Stimulated activated CD4-positive, alpha-beta T cell treated with anti-CD3 and anti-CD28 coated beads, Interleukin-1b, Interleukin-23, amount 100 ng/mL, for 1 hour (primary cell): ENCODE data around the gene MSH5.
A peak's percentile ranks its signal among the peaks of the same experiment; 100 is the strongest.
"Not testable (repeated sequence)": the region's sequence is repeated elsewhere in the genome, so short reads cannot be mapped to it uniquely, and the experiment has no call there.

Source experiments
- DNase-seq, 2 donors: peaks; one replicate each; pipeline ENCODE4 v3.0.0-alpha.2; 2020; ENCODE audit warnings: low read depth in 2 of 2

Gene MSH5

DNA sequence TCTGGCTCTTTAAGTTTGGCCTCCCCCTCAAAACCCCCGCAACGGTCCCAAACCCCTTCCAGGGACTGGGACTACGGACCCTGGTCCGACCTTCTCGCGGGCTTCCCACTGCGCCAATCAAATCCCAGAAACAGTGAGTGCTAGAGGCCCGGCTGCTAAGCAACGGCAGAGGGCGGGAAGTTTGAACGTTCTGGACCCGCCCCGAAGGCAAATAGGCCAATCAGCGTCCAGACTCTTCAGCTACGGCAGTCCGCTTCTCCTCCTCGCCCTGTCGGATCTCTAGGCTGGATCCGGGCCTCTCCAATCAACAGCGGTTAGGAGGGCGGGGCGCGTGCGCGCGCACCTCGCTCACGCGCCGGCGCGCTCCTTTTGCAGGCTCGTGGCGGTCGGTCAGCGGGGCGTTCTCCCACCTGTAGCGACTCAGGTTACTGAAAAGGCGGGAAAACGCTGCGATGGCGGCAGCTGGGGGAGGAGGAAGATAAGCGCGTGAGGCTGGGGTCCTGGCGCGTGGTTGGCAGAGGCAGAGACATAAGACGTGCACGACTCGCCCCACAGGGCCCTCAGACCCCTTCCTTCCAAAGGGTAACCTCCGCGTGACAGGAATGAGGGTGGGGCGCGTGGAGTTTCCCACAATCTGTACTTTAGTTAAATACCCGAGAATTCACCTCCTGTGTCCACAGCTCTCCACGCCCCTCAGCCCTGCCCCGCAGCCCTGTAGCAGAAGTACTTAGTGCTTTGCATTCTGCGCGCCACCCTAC lies at the start of gene MSH5:
TSS of gene MSH5 (plus strand) at position 367 of the 758 bp plus-strand sequence. CDS start 462 bp downstream, outside the sequence.
- peak; percentile 87 to 88 for DNase-seq

DNA sequence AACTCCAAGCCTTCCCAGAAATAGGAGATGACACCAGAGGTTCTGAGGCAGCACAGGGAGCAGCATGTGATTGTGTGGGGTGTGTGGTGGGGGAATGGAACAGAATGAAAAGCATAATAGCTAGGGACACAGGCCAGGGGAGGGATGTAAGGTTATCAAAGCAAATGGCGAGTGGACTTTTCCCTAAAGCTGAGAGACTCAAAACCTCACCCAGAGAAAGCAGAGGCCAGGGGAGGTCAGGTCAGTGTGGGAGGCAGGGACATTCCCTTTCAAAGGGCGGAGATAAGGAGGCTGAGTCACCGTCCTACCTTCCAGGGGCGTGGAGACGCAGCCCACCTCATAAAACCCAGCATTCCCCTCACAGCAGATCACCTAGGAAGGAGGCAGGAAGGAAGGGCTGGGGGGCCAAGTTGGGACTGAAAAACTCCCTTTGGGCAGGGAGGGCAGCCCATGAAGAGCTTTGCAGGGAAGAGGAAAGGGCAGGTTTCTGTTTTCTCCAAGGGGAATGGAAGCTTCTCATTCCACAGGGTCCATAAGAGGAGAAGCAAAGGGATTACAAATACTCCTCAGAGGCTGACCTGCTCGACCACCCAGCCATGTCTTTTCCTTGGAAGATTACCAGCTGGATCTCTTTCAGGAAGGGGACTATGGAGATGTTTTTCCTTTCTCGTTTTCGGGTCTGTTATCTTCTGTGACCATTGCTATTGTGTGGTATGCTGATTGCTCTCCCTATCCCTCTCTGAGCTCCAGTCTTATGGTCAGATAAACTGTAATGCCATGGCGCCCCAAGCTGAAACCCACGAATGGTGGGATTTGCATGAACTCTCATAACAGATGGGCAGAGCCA lies 49.4 kb upstream of the MSH5 start:
- DNase-seq = no peak

DNA sequence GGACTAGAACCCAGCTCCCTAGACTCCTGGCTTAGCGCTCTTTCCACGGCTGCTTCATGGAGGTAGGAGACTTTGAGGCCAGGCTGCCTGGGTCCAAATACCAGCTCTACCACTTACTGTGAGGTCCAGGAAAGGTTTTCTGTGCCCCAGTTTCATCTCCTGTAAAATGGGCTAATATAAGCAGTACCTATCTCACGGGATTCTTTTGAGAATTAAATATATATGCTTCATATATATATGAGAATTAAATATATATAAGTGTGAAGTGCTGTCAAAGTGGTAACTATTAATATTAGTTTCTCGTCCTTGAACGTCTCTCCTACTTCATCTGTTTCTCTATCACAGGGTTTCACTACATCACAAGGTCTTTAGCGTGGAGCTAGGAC lies 48.7 kb upstream of the MSH5 start:
- no peak for DNase-seq

DNA sequence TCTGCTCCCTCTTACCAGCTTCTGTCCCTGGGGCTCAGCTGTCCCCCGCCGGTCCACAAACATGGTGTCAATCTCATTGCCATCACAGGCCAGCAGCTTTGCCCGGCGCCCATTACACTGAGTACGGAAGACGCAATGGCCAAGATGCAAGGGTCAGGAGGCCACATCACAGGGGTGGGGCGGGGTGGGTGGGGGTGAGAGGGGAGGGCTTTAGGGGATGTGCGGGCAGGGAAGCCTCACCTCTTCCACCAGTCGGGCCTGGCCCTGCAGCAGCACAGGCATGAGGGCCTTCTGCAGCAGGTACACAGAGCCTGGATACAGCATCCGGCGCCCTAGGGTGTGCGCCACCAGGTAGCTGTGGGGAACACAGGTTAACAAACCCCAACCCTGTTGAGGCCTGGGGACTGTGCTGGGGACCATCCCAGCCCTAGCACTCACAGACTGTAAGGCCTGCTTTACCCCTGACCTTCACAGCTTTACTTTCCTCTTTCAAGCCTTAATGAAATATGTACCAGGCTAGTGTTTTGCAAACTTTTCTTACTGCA lies 48.2 kb upstream of the MSH5 start:
- no peak for DNase-seq

DNA sequence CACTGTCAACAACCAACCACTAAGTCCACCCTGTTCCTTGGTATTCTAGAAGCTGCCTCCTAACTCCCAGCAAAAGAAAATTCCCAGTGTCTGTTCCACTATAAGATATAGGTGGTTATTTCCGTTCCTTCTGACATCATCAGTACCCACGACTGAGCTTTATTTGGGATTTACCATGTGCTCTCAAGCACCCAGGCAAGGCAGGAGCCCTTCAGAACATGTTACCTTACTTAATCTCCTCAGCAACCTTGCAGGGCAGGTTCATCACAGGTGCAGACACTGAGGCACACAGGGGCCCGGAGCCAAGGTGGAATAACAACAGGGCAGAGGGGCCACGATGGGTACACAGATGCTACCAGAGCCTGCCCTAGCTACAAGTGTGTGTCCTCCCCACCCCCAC lies 47.5 kb upstream of the MSH5 start:
- no peak for DNase-seq

DNA sequence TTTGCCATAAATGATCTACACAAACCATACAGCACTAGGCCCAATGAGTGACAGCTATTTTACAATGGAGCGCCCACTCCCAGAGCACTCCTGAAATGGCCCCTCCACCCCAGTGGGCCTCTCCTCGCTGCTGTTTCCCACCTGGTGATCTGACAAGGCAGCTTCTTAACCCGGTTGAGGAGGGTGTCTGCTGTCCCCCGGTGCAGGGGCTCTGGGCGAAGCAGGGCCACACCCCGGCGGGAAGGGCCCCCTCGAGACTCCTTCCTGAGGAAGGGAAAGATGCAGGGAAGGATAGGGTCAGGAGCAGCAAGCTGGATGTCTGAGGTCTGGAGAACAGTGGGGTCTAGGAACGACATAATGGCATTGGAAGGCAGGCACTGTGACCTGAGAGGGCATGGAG lies 46.9 kb upstream of the MSH5 start:
- DNase-seq = no peak

DNA sequence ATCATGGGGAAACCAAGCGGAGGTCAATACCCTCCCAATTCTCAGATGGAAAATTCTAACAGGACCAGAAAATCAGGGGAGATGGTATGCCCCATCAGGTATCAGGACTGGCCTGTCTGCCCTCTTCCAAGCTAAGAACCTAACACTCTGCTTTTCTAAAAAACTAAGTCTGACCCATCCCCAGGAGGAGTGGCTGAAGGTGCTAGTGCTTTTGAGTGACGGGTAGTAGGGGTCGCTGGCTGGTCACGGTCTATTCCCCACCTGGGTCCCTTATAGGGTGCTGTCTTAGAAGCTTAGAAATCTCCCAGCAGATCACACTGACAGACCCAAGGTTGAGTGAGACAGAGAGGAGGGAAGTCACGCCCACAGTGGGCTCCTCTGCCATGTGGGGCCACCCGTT lies 46.3 kb upstream of the MSH5 start:
- DNase-seq = no peak

DNA sequence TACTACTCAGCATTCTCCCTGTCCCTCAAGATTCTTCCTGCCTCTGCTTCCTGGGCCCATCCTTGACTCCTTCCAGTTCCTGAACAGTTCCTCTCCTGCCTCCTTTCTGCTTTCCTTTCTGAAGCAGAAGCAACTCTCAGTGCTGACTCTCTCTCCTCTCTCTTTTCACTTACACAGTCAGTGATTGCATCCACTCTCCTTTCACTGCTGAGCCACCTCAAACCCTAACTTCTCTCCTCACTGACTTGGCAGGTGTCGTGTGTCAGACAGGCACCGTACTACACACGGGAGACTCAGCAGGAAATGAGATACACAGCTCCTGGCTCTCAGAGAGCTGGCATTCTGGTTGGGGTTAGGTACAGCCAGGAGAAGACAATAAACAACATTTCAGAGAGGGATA lies 42.2 kb upstream of the MSH5 start:
- no peak for DNase-seq

DNA sequence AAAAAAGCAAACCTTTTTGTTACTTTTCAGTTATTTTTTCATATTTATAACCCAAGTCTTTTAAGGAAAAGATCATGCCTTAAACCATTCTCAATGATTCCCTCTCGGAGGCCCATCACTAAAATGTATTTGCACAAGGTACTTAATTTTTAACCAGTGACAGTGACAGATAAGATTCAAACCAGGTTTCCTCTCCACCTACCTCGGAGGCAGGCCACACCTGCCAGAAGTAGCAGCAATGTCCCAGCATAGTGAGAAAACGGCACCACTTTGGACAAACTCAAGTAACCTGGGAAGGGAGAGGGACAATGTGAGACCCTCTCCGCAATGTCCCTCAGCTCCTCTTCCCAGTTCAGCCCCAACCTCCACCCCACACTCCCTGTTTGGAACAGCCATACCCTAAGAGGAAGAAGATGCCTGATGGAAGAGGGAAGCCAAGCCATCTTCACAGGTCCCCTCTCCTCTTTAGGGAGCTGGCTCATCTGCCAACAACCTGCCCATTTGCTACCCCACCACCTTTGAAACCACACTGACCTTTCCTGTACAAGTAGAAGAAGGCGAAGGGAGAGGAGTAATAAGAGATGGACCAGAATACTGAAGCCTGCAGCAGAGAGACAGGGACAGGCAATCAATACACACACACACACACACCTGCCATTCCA lies 38.9 kb upstream of the MSH5 start:
- DNase-seq = no peak

DNA sequence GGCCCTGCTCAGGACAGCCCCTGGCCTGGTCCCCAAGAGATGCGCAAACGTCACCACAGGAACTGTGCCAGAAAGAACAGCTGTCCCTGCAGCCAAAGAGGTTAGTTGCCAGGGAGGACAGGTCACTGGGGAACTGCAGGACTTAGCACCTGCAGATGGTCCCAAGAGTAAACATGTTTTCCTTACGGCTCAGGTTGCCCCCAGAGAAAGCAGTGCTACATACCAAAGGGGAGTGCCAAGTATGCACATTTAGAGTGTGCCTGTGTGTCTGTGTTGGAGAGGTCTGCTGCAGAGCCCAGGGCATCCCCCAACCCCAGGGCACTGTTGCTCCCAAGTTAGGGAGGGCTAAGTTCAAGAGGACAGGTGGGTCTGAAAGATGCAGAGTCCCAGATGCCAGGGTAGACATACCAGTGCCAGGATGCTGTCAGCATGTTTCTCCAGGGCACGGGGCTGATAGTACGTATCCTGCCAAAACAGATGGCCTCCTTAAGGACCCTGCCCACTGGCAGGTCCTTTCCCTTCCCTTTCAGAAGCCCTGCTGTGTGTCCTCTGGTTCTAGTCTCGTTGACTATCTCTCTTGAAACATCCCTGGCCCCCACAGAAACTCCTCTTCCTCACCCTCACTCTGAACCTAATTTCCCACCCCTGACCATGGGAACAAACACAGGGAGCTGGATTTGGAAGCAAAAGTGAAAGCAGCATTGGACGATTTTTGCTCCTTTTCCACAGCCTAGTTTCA lies 38.0 kb upstream of the MSH5 start:
- no peak for DNase-seq

DNA sequence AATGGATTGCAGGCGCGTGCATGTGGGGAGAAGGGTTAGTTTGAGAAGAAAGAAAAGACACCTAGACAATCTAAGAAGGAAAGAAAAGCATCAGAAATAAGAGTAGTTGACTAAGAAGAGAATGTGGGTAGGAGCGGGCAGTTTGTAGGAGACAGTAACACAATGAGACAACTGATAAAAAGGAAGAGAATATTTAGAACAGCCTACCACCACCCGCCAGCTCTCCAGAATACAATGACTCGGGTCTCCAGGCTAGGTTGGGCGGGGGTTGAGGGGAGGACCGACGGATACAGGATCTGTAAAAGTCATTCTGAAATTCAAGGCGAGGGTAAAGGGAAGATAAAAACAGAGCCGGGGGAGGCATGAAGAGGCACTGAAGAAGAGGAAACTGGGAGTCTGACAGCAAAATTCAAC lies 37.4 kb upstream of the MSH5 start:
- DNase-seq = no peak

DNA sequence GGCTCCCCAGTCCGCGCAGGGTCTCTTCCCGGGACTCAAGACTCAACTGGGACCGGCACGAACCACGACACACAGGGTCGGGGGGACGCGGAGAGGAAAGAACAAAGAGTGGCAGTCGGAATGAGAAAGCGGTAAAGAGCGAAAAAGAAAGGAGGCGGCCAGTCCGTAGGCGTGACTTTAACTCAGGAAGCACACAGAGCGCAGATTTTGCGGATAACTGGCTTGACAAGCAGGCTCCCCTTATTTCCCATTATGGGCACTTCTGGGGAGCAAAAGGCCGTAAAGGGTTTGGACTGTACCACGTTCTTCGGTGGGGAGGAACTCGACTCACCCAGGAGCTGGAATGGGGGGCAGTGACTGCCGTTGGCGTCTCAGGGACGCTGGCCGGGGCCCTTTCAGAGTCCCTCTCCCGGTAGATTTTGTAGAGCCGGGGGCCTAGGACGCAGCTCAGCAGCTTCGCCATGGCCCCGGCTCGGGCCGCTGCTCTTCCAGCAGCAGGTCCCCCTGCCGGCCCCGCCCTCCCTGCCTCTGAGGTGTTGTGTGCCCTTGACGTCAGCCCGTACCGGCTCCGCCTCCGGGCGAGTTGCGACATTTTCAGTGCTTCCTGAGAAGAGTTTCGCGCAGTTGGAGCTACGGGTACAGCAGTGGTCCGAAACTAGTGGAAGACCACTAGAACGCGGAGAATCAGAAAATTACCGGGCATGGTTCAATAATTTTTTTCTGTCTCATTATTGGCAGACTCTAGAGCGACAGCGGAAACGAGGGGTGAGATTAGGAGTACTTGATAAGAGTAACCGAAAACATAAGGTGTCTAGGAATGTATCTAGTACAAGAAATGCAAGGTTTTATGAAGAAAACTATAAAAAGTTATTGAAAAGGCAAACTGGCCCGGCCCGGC lies 36.7 kb upstream of the MSH5 start, which contains the start of gene ABHD16A:
TSS of gene ABHD16A (minus strand) at position 506 of the 898 bp plus-strand sequence. CDS start at position 463, 43 bp downstream.
- peak; percentile 91 to 92 for DNase-seq

DNA sequence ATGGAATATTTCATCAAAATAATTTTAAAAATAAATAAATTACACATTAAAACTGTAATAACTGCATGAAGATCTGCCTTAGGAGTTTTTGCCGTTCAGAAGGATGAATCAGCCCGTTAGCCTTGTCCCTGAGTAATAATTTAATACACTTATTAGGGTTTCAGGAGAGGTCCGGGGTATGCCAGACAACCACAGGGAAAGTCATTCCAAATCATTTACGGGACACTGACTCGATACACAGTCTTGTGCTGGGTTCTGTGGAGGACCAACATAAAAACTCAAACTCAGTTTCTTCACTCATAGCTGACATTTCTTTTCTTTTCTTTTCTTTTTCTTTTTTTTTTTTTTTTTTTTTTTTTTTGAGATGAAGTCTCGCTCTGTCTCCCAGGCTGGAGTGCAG lies 33.9 kb upstream of the MSH5 start:
- no peak for DNase-seq

DNA sequence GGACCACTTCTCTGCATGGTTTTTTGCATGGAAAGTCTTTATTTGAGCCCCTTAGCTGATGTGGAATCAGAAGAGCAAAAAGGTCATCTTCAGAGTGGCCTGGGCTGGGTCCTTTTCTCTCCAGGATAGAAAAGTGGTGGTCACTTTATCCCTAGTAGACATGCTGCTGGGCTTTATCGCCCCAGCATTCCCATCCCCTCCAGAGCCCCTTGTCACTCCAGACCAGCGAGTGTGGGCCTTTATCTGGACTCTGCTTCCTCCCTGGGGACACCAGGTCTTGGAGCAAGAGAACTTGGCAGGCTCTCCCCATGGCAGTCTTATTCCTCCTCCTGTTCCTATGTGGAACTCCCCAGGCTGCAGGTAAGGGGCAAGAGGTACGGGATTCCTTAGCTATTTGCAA lies 33.2 kb upstream of the MSH5 start, which contains the start of gene LY6G6F:
TSS of gene LY6G6F (plus strand) at position 268 of the 400 bp plus-strand sequence. CDS start at position 309, 41 bp downstream.
- DNase-seq = no peak

DNA sequence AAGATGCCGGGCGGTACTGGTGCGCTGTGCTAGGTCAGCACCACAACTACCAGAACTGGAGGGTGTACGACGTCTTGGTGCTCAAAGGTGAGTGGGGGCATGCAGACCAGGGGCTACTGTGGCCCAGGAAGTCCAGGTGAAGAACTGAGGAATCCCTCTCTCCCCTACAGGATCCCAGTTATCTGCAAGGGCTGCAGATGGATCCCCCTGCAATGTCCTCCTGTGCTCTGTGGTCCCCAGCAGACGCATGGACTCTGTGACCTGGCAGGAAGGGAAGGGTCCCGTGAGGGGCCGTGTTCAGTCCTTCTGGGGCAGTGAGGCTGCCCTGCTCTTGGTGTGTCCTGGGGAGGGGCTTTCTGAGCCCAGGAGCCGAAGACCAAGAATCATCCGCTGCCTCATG lies 32.1 kb upstream of the MSH5 start:
- DNase-seq = no peak

DNA sequence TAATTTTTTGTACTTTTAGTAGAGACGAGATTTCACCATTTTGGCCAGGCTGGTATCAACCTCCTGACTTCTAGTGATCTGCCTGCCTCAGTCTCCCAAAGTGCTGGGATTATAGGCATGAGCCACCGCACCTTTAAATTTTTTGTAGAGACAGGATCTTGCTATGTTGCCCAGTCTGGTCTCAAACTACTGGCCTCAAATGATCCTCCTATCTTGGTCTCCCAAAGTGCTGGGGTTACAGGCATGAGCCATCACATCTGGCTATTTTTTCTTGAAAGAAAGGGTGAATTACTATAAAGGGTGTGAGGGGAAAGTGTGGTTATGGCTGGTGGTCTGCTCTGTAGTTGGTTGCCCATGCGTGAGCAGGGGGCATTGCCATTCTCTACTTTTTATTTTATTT lies 31.6 kb upstream of the MSH5 start:
- no peak for DNase-seq

DNA sequence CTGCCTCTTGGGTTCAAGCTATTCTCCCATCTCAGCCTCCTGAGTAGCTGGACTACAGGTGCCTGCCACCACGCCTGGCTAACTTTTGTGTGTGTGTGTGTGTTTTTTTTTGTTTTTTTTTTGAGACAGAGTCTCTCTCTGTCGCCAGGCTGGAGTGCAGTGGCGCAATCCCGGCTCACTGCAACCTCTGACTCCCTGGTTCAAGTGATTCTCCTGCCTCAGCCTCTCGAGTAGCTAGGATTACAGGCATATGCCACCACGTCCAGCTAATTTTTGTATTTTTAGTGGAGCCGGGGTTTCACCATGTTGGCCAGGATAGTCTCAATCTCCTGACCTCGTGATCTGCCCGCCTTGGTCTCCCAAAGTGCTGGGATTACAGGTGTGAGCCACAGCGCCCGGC lies 30.6 kb upstream of the MSH5 start:
- DNase-seq = not testable (repeated sequence)

DNA sequence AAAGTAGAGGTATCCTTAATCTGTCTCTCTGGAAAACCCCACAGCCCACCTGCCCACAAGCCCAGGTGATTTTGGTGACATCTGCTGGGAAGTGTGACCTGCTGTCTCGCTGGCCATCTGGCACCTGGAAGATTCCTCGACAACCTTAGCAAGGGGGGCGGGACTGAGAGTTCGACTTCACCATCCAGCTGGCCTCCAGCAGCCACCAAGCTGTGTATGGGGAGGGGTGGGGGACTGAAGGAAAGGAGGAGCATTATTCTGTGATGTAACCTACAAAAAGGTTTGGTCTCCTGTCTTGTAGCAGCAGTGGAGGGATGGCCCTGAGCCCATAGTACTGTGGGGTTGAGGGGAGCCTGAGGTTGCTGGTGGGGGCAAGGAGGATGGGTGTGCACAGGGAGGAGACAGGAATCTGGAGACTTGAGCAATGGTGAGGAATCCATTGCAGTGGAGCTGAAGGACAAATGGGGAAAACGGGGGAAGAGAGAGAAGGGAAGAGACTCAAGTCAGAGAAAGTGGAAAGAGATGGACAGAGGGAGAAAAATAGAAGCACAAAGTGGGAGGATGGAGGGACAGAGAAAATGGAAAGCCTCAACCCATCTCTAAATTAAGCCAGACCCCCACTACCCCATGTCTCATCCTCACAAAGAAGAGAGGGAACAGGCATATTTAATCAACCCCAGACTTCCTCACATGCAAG lies 29.1 kb upstream of the MSH5 start:
- DNase-seq = no peak

DNA sequence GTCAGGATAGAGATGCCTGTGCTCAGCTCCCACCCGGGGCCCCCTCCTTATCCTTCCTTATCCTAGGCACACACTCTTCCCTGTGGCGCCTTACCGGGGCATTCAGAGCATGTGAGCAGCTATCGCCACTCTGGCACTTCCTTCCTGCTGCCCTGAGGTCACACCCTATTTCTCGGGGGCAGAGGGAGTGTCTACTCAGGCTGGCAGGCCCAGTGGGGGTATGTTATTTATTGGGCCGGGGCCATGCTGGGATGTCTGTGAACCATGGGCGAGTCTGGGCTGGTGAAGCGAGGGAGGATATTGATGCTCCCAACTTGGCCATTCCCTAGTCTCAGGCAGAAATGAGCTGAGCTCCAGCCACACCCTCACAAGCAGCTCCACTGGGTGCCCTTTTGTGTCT lies 28.6 kb upstream of the MSH5 start:
- DNase-seq = no peak

DNA sequence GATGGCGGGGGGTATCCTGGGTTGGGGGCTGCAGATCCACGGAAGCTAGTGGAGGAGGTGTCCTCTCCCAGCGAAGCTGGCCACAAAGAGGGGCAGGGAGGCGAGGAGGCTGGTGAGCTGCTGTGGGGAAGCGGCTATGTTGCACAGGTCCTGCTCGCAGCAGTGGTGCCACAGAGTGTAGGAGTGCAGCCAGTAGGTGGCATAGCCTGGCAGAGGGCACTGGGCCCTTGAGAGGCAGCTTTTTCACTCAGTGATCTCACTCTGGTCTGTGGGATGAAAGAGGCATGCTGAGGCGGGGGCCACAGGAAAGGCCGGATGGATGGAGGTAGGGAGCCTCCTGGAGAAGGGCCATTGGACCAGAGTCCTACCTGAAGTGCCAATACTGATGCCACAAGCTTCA lies 27.5 kb upstream of the MSH5 start:
- DNase-seq = no peak
